Measurements from ENCODE around the gene NSD1. TPM values are rescaled to one million over a fixed set of nuclear protein-coding genes. Genes with fewer than 3 reads are reported as not detected.

NSD1 gene
- total and polyA plus RNA-seq, 9 of the 15 experiments (the other 6 are each of a cell fraction or from before 2014, with no cell fraction given) = 3.8 to 51.0 (median 24.7) TPM

GRCh38 chr5:177303121-177303924 lies 169.8 kb downstream of the NSD1 start, which contains the start of the genes PRELID1 and RAB24 (continued):
- peak; percentile 93 for TF ChIP-seq TFE3 (CRISPR knock-in tag; IDR thresholded peaks at IDR 0.05)
- TF ChIP-seq CHD1 (IDR thresholded peaks at IDR 0.05; ENCODE audit: low read length) = peak; percentile 37
- TF ChIP-seq DNMT1 (IDR thresholded peaks at IDR 0.05) = no peak
- no peak for TF ChIP-seq FOXJ3 (CRISPR knock-in tag; IDR thresholded peaks at IDR 0.05)
- no peak for TF ChIP-seq YBX1 (IDR thresholded peaks at IDR 0.05)
- peak; percentile 28 for TF ChIP-seq CCNT2 (IDR thresholded peaks at IDR 0.05; ENCODE audit: borderline replicate concordance, extremely low read depth, insufficient read length, low read depth, low read length)
- TF ChIP-seq ZNF175 (CRISPR knock-in tag; IDR thresholded peaks at IDR 0.05; ENCODE audit: low read depth) = no peak
- peak; percentile 85 for TF ChIP-seq TOE1 (IDR thresholded peaks at IDR 0.05; ENCODE audit: borderline replicate concordance)
- no peak for TF ChIP-seq TOE1 (CRISPR knock-in tag; IDR thresholded peaks at IDR 0.05; ENCODE audit: borderline replicate concordance, low read depth)
- no peak for TF ChIP-seq ZFP30 (CRISPR knock-in tag; IDR thresholded peaks at IDR 0.05; ENCODE audit: borderline replicate concordance)
- no peak for TF ChIP-seq RBM15 (IDR thresholded peaks at IDR 0.05; ENCODE audit: insufficient read depth, low read length)
- TF ChIP-seq, protein P1, sequence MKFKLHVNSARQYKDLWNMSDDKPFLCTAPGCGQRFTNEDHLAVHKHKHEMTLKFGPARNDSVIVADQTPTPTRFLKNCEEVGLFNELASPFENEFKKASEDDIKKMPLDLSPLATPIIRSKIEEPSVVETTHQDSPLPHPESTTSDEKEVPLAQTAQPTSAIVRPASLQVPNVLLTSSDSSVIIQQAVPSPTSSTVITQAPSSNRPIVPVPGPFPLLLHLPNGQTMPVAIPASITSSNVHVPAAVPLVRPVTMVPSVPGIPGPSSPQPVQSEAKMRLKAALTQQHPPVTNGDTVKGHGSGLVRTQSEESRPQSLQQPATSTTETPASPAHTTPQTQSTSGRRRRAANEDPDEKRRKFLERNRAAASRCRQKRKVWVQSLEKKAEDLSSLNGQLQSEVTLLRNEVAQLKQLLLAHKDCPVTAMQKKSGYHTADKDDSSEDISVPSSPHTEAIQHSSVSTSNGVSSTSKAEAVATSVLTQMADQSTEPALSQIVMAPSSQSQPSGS (CRISPR knock-in tag; IDR thresholded peaks at IDR 0.05) = no peak
- no peak for TF ChIP-seq HNRNPLL (IDR thresholded peaks at IDR 0.05; ENCODE audit: low read depth, low read length, poor library complexity, severe bottlenecking)
- TF ChIP-seq RFX7 (CRISPR knock-in tag; IDR thresholded peaks at IDR 0.05) = no peak
- TF ChIP-seq ZBTB2 (IDR thresholded peaks at IDR 0.05) = no peak
- no peak for TF ChIP-seq KAT8 (IDR thresholded peaks at IDR 0.05; ENCODE audit: low read depth)
- no peak for TF ChIP-seq RAD21 (CRISPR knock-in tag; conservative IDR thresholded peaks at IDR 0.05 in 1 of 2, IDR thresholded peaks at IDR 0.05 in 1 of 2)
- peak; percentile 79 for TF ChIP-seq L3MBTL2 (IDR thresholded peaks at IDR 0.05)
- no peak for TF ChIP-seq RFX1 (IDR thresholded peaks at IDR 0.05)
- peak; percentile 55; the same call in 1 of the 2 replicates for TF ChIP-seq ZBTB1 (CRISPR knock-in tag; IDR thresholded peaks at IDR 0.05; ENCODE audit: borderline replicate concordance, low read depth)
- no peak for TF ChIP-seq TRIM28 (IDR thresholded peaks at IDR 0.05)
- TF ChIP-seq SMAD2 (IDR thresholded peaks at IDR 0.05; ENCODE audit: low read depth, low read length) = no peak
- no peak for TF ChIP-seq POLR2H (tag; IDR thresholded peaks at IDR 0.05; ENCODE audit: low read depth)

Data from K562 (cell line).